ENCODE measurements around the gene PANK3. TPM values are rescaled to one million over a fixed set of nuclear protein-coding genes. Genes with fewer than 3 reads are reported as not detected.
"Not testable (repeated sequence)": the region's sequence is repeated elsewhere in the genome, so short reads cannot be mapped to it uniquely, and the experiment has no call there.

PANK3 gene
- total RNA-seq, 1 experiment from 2014 or later = 79.7 TPM

GRCh38 chr5:168598639-168599038 is 19.5 kb upstream of the PANK3 start:
- BruUV-seq (replicated peaks) = no TSS peak
- no peaks in the 10 kb centered on the region for H3K9me3 ChIP-seq (ENCODE audit: control insufficient read depth, insufficient read depth, low read depth, low read length)
- H3K4me3 ChIP-seq (ENCODE audit: low read depth in 2 of 2, low read length in 2 of 2) = no peak overlapping the region
- no peaks in the 10 kb centered on the region; the same call in 1 of the 2 replicates for H3K4me1 ChIP-seq (ENCODE audit: control insufficient read depth, insufficient read depth, low read length)
- intact Hi-C loops (cut with micrococcal nuclease; ENCODE audit: unreplicated experiment) (no loop called here), in situ Hi-C loops (cut with HindIII; ENCODE audit: low pct_unique_long_range_greater_than_20kb, low sequenced_read_pairs) (no loop called here)
- TF ChIP-seq, protein P1, sequence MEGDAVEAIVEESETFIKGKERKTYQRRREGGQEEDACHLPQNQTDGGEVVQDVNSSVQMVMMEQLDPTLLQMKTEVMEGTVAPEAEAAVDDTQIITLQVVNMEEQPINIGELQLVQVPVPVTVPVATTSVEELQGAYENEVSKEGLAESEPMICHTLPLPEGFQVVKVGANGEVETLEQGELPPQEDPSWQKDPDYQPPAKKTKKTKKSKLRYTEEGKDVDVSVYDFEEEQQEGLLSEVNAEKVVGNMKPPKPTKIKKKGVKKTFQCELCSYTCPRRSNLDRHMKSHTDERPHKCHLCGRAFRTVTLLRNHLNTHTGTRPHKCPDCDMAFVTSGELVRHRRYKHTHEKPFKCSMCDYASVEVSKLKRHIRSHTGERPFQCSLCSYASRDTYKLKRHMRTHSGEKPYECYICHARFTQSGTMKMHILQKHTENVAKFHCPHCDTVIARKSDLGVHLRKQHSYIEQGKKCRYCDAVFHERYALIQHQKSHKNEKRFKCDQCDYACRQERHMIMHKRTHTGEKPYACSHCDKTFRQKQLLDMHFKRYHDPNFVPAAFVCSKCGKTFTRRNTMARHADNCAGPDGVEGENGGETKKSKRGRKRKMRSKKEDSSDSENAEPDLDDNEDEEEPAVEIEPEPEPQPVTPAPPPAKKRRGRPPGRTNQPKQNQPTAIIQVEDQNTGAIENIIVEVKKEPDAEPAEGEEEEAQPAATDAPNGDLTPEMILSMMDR (IDR thresholded peaks at IDR 0.05) = no peak
- TF ChIP-seq TCF7L2 (IDR thresholded peaks at IDR 0.05; ENCODE audit: low read depth, low read length) = no peak
- ATAC-seq = no peak
- no peak overlapping the region for H3K27ac ChIP-seq (ENCODE audit: low read length)
- DNase-seq (ENCODE audit: low read depth, low spot score) = no peak
- no peaks in the 10 kb centered on the region for H3K27me3 ChIP-seq (ENCODE audit: control insufficient read depth, insufficient read depth, low read length)
- POLR2A ChIA-PET = no interaction called here
- CTCF ChIA-PET = no interaction called here
- no peaks in the 10 kb centered on the region for H3K36me3 ChIP-seq (ENCODE audit: control insufficient read depth, insufficient read depth, low read length)

DNA sequence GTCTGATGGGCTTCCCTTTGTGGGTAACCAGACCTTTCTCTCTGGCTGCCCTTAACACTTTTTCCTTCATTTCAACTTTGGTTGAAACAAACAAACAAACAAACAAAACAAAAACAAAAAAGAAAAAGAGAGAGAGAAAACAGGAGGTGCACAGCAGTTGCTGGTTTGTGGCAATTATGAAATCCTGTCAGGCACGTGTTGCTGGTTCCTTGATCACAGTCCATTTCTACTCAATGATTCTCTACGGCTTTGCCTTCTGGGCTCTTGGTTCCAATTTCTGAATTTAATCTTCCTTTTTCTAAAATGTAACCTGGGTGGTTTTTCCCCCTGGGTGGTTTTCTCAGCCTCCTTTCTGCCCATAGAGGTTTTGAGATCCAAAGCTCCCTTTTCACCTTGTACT is 17.8 kb upstream of the PANK3 start:
- no peak for DNase-seq (ENCODE audit: low read depth, low spot score)
- ATAC-seq = no peak
- intact Hi-C loops (cut with micrococcal nuclease; ENCODE audit: unreplicated experiment) = no loop called here
- no TSS peak for BruUV-seq (replicated peaks)
- H3K27ac ChIP-seq (ENCODE audit: low read length) = no peak overlapping the region
- POLR2A ChIA-PET = no interaction called here
- H3K27me3 ChIP-seq (ENCODE audit: control insufficient read depth, insufficient read depth, low read length) = peaks cover 2% of the 10 kb centered on the region; the same call in 1 of the 2 replicates
- TF ChIP-seq TCF7L2 (IDR thresholded peaks at IDR 0.05; ENCODE audit: low read depth, low read length) = no peak
- TF ChIP-seq, protein P1 (IDR thresholded peaks at IDR 0.05) = no peak
- no peak for TF ChIP-seq SIN3A (IDR thresholded peaks at IDR 0.05; ENCODE audit: borderline replicate concordance, insufficient read depth, low read depth, low read length)
- no peak for TF ChIP-seq POLR2AphosphoS5 (IDR thresholded peaks at IDR 0.05; ENCODE audit: low read depth, low read length)
- no peak for TF ChIP-seq REST (IDR thresholded peaks at IDR 0.05; ENCODE audit: insufficient read depth in 1 of 2, low read depth in 2 of 2, low read length in 1 of 2)
- H3K4me1 ChIP-seq (ENCODE audit: control insufficient read depth, insufficient read depth, low read length) = no peaks in the 10 kb centered on the region; the same call in 1 of the 2 replicates
- in situ Hi-C loops (cut with HindIII; ENCODE audit: low pct_unique_long_range_greater_than_20kb, low sequenced_read_pairs) = no loop called here
- no peak overlapping the region for H3K4me3 ChIP-seq (ENCODE audit: low read depth in 2 of 2, low read length in 2 of 2)
- CTCF ChIA-PET = interaction anchor here (0.7 kb wide), 2 partner anchors 112 to 136 kb away, joined by 8 to 11 read pairs; no protein-coding TSS in a partner anchor
- no peaks in the 10 kb centered on the region for H3K9me3 ChIP-seq (ENCODE audit: control insufficient read depth, insufficient read depth, low read depth, low read length)
- no peaks in the 10 kb centered on the region for H3K36me3 ChIP-seq (ENCODE audit: control insufficient read depth, insufficient read depth, low read length)

DNA sequence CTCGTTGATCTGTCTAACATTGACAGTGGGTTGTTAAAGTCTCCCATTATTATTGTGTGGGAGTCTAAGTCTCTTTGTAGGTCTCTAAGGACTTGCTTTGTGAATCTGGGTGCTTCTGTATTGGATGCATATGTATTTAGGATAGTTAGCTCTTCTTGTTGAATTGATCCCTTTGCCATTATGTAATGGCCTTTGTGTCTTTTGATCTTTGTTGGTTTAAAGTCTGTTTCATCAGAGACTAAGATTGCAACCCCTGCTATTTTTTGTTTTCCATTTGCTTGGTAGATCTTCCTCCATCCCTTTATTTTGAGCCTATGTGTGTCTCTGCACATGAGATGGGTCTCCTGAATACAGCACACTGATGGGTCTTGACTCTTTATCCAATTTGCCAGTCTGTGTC is 17.0 kb upstream of the PANK3 start:
- H3K27me3 ChIP-seq (ENCODE audit: control insufficient read depth, insufficient read depth, low read length); ATAC-seq; CTCF ChIA-PET; intact Hi-C loops (cut with micrococcal nuclease; ENCODE audit: unreplicated experiment); H3K9me3 ChIP-seq (ENCODE audit: control insufficient read depth, insufficient read depth, low read depth, low read length); H3K4me1 ChIP-seq (ENCODE audit: control insufficient read depth, insufficient read depth, low read length); H3K27ac ChIP-seq (ENCODE audit: low read length); in situ Hi-C loops (cut with HindIII; ENCODE audit: low pct_unique_long_range_greater_than_20kb, low sequenced_read_pairs); BruUV-seq (replicated peaks); H3K4me3 ChIP-seq (ENCODE audit: low read depth in 2 of 2, low read length in 2 of 2); POLR2A ChIA-PET; H3K36me3 ChIP-seq (ENCODE audit: control insufficient read depth, insufficient read depth, low read length); DNase-seq (ENCODE audit: low read depth, low spot score): not testable (repeated sequence)
